Neural cell (in vitro differentiated cells): Measurements from ENCODE around the gene CARMIL1.

Experiments used
- CTCF ChIP-seq: fragments of 450-650 bp; IDR thresholded peaks from 2 replicates; pipeline ENCODE4 v1.5.1; 2014; ENCODE audit warnings: antibody characterized with exemption, mild to moderate bottlenecking, moderate library complexity; ENCODE audit not compliant: poor library complexity, severe bottlenecking
- EP300 ChIP-seq: fragments of 450-650 bp; conservative IDR thresholded peaks from 2 replicates; pipeline ENCODE4 v1.6.1; 2014; ENCODE audit warnings: antibody characterized with exemption, mild to moderate bottlenecking, moderate library complexity; ENCODE audit not compliant: poor library complexity, severe bottlenecking
- EZH2 ChIP-seq: fragments of 200-600, 300-800 bp; shearing (Covaris generic), sonication (generic); IDR thresholded peaks from 2 replicates; pipeline ENCODE4 v1.6.1; 2014; ENCODE audit warnings: antibody characterized with exemption, low read length, borderline replicate concordance, mild to moderate bottlenecking; ENCODE audit not compliant: insufficient read depth, poor library complexity, severe bottlenecking
- POLR2AphosphoS5 ChIP-seq: IDR thresholded peaks from 2 replicates; pipeline ENCODE4 v1.6.1; 2012
- RAD21 ChIP-seq: fragments of 450-650 bp; conservative IDR thresholded peaks from 2 replicates; pipeline ENCODE4 v1.6.1; 2014; ENCODE audit warnings: antibody characterized with exemption, mild to moderate bottlenecking, moderate library complexity

GRCh38 chr6:25548451-25548850 is 269.3 kb downstream of the CARMIL1 start:
- no peak for TF ChIP-seq RAD21
- TF ChIP-seq EZH2 = no peak
- no peak for TF ChIP-seq EP300
- TF ChIP-seq POLR2AphosphoS5 = no peak
- TF ChIP-seq CTCF = no peak
